Measurements from ENCODE around the gene APIP. TPM values are rescaled to one million over a fixed set of nuclear protein-coding genes. Genes with fewer than 3 reads are reported as not detected.

The APIP gene
- polyA plus RNA-seq (ENCODE audit: insufficient read length in 4 of 4): 10 to 100 TPM; 35.4 to 53.8 (median 37.4) TPM

- peak; percentile 90 to 96 (median 94) for DNase-seq (ENCODE audit: low read depth in 4 of 4, low spot score in 2 of 4)
Measured at GRCh38 chr11:34916015-34916842, at the start of gene APIP, which contains the start of gene PDHX. Gene APIP (minus strand): TSS chr11:34916379. CDS start chr11:34916284, 95 bp downstream. Gene PDHX (plus strand): TSS chr11:34916618. CDS start chr11:34916656, 38 bp downstream.

- DNase-seq (ENCODE audit: low read depth in 4 of 4, low spot score in 2 of 4): no peak
Measured at GRCh38 chr11:34964610-34965331, 48.6 kb upstream of the APIP start.

- no peak for DNase-seq (ENCODE audit: low read depth in 4 of 4, low spot score in 2 of 4)
Measured at GRCh38 chr11:34963351-34963750, 47.2 kb upstream of the APIP start.

GRCh38 chr11:34962034-34962433, 45.9 kb upstream of the APIP start:
- DNase-seq (ENCODE audit: low read depth in 4 of 4, low spot score in 2 of 4): no peak

GRCh38 chr11:34960277-34960676, 44.1 kb upstream of the APIP start:
- DNase-seq (ENCODE audit: low read depth in 4 of 4, low spot score in 2 of 4): no peak

GRCh38 chr11:34959770-34960169, 43.6 kb upstream of the APIP start:
- DNase-seq (ENCODE audit: low read depth in 4 of 4, low spot score in 2 of 4): no peak

GRCh38 chr11:34957606-34958005, 41.4 kb upstream of the APIP start:
- DNase-seq (ENCODE audit: low read depth in 4 of 4, low spot score in 2 of 4): no peak

GRCh38 chr11:34957206-34957605, 41.0 kb upstream of the APIP start:
- no peak for DNase-seq (ENCODE audit: low read depth in 4 of 4, low spot score in 2 of 4)

- DNase-seq (ENCODE audit: low read depth in 4 of 4, low spot score in 2 of 4): no peak
Measured at GRCh38 chr11:34953955-34954354, 37.8 kb upstream of the APIP start.

GRCh38 chr11:34948696-34949095, 32.5 kb upstream of the APIP start:
- no peak for DNase-seq (ENCODE audit: low read depth in 4 of 4, low spot score in 2 of 4)

GRCh38 chr11:34944692-34945091, 28.5 kb upstream of the APIP start:
- DNase-seq (ENCODE audit: low read depth in 4 of 4, low spot score in 2 of 4): no peak

GRCh38 chr11:34941688-34942087, 25.5 kb upstream of the APIP start:
- no peak for DNase-seq (ENCODE audit: low read depth in 4 of 4, low spot score in 2 of 4)

- DNase-seq (ENCODE audit: low read depth in 4 of 4, low spot score in 2 of 4): no peak
Measured at GRCh38 chr11:34940026-34940677, 24.0 kb upstream of the APIP start.

- no peak for DNase-seq (ENCODE audit: low read depth in 4 of 4, low spot score in 2 of 4)
Measured at GRCh38 chr11:34938611-34939010, 22.4 kb upstream of the APIP start.

GRCh38 chr11:34936945-34937629, 20.9 kb upstream of the APIP start:
- DNase-seq (ENCODE audit: low read depth in 4 of 4, low spot score in 2 of 4): no peak

GRCh38 chr11:34929794-34930763, 13.9 kb upstream of the APIP start:
- no peak for DNase-seq (ENCODE audit: low read depth in 4 of 4, low spot score in 2 of 4)

- no peak for DNase-seq (ENCODE audit: low read depth in 4 of 4, low spot score in 2 of 4)
Measured at GRCh38 chr11:34928960-34929680, 12.9 kb upstream of the APIP start.

- DNase-seq (ENCODE audit: low read depth in 4 of 4, low spot score in 2 of 4): no peak
Measured at GRCh38 chr11:34928268-34928959, 12.2 kb upstream of the APIP start.
